GM13976 (cell line): ENCODE results near the gene ZCCHC17.

Experiments
- DNase-seq: peaks from one replicate; pipeline ENCODE4 v3.0.0; 2012; ENCODE audit warnings: low spot score
- in situ Hi-C: fragments of 300-500 bp; cut with MboI; formaldehyde crosslinking; loops from one replicate; pipeline ENCODE4 v1.12.0; 2022; ENCODE audit warnings: low sequenced_read_pairs, mixed read lengths, inconsistent platforms; ENCODE audit not compliant: unreplicated experiment
- TF ChIP-seq, protein P1 (sequence below): IDR thresholded peaks from 2 replicates; pipeline ENCODE4 v1.5.1; 2012; ENCODE audit warnings: borderline replicate concordance, mild to moderate bottlenecking; ENCODE audit not compliant: insufficient read depth; ENCODE audit errors: extremely low read depth, missing control alignments, control extremely low read depth

The ZCCHC17 gene

GRCh38 chr1:31364561-31365250 is 67.9 kb downstream of the ZCCHC17 start:
- TF ChIP-seq, protein P1, sequence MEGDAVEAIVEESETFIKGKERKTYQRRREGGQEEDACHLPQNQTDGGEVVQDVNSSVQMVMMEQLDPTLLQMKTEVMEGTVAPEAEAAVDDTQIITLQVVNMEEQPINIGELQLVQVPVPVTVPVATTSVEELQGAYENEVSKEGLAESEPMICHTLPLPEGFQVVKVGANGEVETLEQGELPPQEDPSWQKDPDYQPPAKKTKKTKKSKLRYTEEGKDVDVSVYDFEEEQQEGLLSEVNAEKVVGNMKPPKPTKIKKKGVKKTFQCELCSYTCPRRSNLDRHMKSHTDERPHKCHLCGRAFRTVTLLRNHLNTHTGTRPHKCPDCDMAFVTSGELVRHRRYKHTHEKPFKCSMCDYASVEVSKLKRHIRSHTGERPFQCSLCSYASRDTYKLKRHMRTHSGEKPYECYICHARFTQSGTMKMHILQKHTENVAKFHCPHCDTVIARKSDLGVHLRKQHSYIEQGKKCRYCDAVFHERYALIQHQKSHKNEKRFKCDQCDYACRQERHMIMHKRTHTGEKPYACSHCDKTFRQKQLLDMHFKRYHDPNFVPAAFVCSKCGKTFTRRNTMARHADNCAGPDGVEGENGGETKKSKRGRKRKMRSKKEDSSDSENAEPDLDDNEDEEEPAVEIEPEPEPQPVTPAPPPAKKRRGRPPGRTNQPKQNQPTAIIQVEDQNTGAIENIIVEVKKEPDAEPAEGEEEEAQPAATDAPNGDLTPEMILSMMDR: no peak
- in situ Hi-C loops: no loop called here
- no peak for DNase-seq

GRCh38 chr1:31366796-31367195 is 70.0 kb downstream of the ZCCHC17 start:
- DNase-seq: no peak
- in situ Hi-C loops: no loop called here
- TF ChIP-seq, protein P1: no peak

- in situ Hi-C loops: no loop called here
- TF ChIP-seq, protein P1: no peak
- no peak for DNase-seq
Observed at GRCh38 chr1:31368611-31369107, 71.8 kb downstream of the ZCCHC17 start.

GRCh38 chr1:31370021-31370420 is 73.2 kb downstream of the ZCCHC17 start:
- in situ Hi-C loops: no loop called here
- TF ChIP-seq, protein P1: no peak
- no peak for DNase-seq

GRCh38 chr1:31370565-31370964 is 73.7 kb downstream of the ZCCHC17 start:
- in situ Hi-C loops: no loop called here
- TF ChIP-seq, protein P1: no peak
- no peak for DNase-seq

DNA sequence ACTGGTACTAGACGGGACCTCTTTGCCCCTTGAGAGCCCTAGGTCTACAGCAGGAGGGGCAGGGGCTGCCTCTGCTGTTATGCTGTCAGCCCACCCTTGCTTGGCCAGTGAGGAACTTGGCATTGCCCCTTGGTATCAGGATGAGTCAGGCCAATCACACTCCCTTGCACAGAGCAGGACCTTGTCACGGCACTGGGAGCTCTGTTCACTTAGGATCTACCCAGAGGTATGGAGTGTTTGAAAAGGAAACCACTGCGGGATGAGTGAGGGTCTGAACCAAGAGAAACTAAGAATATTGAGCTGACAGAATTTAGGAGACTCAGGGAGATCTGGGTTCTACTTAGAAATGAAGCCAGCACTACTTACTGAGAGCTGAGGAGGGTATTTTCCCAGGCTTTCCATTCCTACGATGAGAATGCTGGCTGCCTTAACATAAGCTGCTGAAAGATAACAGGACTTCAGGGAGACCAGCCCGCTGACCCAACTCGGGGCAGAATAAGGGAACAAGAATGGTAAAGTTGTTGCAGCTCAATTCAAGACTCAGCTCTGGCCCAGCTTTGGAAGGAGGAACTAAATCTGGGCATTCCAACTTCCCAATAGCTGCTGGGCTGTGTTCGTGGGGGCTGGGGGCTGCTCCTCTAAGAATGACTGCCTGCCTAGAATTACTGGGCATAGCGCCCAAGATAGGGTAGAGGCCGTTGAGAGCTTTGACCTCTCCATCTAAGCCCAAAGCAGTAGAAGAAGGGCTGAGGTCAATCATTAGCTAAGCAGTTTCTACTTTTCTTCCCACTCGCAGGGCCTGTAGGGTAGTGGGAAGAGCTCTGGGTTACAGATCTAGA is 74.5 kb downstream of the ZCCHC17 start:
- no peak for DNase-seq
- TF ChIP-seq, protein P1: no peak
- in situ Hi-C loops: no loop called here
